Epithelial cell of esophagus (primary cell): ENCODE measurements around the gene SLC37A1.

Experiments
- DNase-seq: peaks from one replicate; pipeline ENCODE4 v3.0.0; 2010; ENCODE audit warnings: low read depth
- H3K4me3 ChIP-seq: 2 replicates; pipeline ENCODE4 v1.5.1; 2011; ENCODE audit warnings: mild to moderate bottlenecking, low read length, control low read depth
- CTCF ChIP-seq: IDR thresholded peaks from 2 replicates; pipeline ENCODE4 v1.5.1; 2011; ENCODE audit warnings: low read depth, mild to moderate bottlenecking, low read length, control low read depth, inconsistent platforms; ENCODE audit not compliant: insufficient read depth; ENCODE audit errors: missing control alignments

SLC37A1 gene

GRCh38 chr21:42583477-42584295 lies 70.0 kb downstream of the SLC37A1 start:
- H3K4me3 ChIP-seq = no peak overlapping the region
- TF ChIP-seq CTCF = no peak
- DNase-seq = no peak

GRCh38 chr21:42584296-42584641 lies 70.6 kb downstream of the SLC37A1 start:
- no peak overlapping the region for H3K4me3 ChIP-seq
- DNase-seq = no peak
- no peak for TF ChIP-seq CTCF

- TF ChIP-seq CTCF = no peak
Observed at GRCh38 chr21:42585881-42586280, 72.2 kb downstream of the SLC37A1 start.

GRCh38 chr21:42586406-42586805 lies 72.8 kb downstream of the SLC37A1 start:
- DNase-seq = no peak
- no peak for TF ChIP-seq CTCF
- H3K4me3 ChIP-seq = no peak overlapping the region

More at GRCh38 chr21:42585881-42586280, 72.2 kb downstream of the SLC37A1 start:
- H3K4me3 ChIP-seq = no peak overlapping the region
- no peak for DNase-seq

GRCh38 chr21:42587036-42587435 lies 73.4 kb downstream of the SLC37A1 start:
- DNase-seq = no peak
- TF ChIP-seq CTCF = no peak
- no peak overlapping the region for H3K4me3 ChIP-seq

- DNase-seq = no peak
- H3K4me3 ChIP-seq = no peak overlapping the region
- no peak for TF ChIP-seq CTCF
Observed at GRCh38 chr21:42590431-42591131, 76.9 kb downstream of the SLC37A1 start.
